ENCODE measurements around the gene OR3A1. TPM values are rescaled to one million over a fixed set of nuclear protein-coding genes. Genes with fewer than 3 reads are reported as not detected.
"Not testable (repeated sequence)": the region's sequence is repeated elsewhere in the genome, so short reads cannot be mapped to it uniquely, and the experiment has no call there.

Gene OR3A1
- total RNA-seq: 0.11 TPM in 1 of 2 replicates, not detected in the other

GRCh38 chr17:3298260-3298659, at the start of gene OR3A1:
Gene OR3A1, minus strand, starts transcription at chr17:3298360. Its CDS starts 5,778 bp downstream, at chr17:3292582.
- intact Hi-C loops (cut with micrococcal nuclease): loop anchor here (10.0 kb wide), 1 partner anchor 57 kb away; no protein-coding TSS in a partner anchor

- intact Hi-C loops (cut with micrococcal nuclease): not testable (repeated sequence)
Observed at GRCh38 chr17:3342782-3343181, 44.6 kb upstream of the OR3A1 start.

- intact Hi-C loops (cut with micrococcal nuclease): no loop called here
Observed at GRCh38 chr17:3335876-3336275, 37.7 kb upstream of the OR3A1 start.

- intact Hi-C loops (cut with micrococcal nuclease): no loop called here
Observed at GRCh38 chr17:3318336-3318735, 20.2 kb upstream of the OR3A1 start.

- intact Hi-C loops (cut with micrococcal nuclease): no loop called here
Observed at GRCh38 chr17:3316836-3317235, 18.7 kb upstream of the OR3A1 start.

- intact Hi-C loops (cut with micrococcal nuclease): no loop called here
Observed at GRCh38 chr17:3308603-3309002, 10.4 kb upstream of the OR3A1 start.

GRCh38 chr17:3295632-3296031, 2.5 kb downstream of the OR3A1 start:
- intact Hi-C loops (cut with micrococcal nuclease): loop anchor here (10.0 kb wide), 1 partner anchor 59 kb away; no protein-coding TSS in a partner anchor

- intact Hi-C loops (cut with micrococcal nuclease): loop anchor here (10.0 kb wide), 1 partner anchor 61 kb away; no protein-coding TSS in a partner anchor
Observed at GRCh38 chr17:3293548-3293947, 4.6 kb downstream of the OR3A1 start.

GRCh38 chr17:3282901-3283300, 15.3 kb downstream of the OR3A1 start:
- intact Hi-C loops (cut with micrococcal nuclease): no loop called here

GRCh38 chr17:3276126-3276525, 22.0 kb downstream of the OR3A1 start:
- intact Hi-C loops (cut with micrococcal nuclease): no loop called here

GRCh38 chr17:3271072-3271848, 26.9 kb downstream of the OR3A1 start:
- intact Hi-C loops (cut with micrococcal nuclease): no loop called here

GRCh38 chr17:3260600-3260999, 37.6 kb downstream of the OR3A1 start:
- intact Hi-C loops (cut with micrococcal nuclease): no loop called here

- intact Hi-C loops (cut with micrococcal nuclease): no loop called here
Observed at GRCh38 chr17:3260163-3260562, 38.0 kb downstream of the OR3A1 start.

- intact Hi-C loops (cut with micrococcal nuclease): no loop called here
Observed at GRCh38 chr17:3256575-3256974, 41.6 kb downstream of the OR3A1 start.

- intact Hi-C loops (cut with micrococcal nuclease): not testable (repeated sequence)
Observed at GRCh38 chr17:3249013-3249412, 49.1 kb downstream of the OR3A1 start.

- intact Hi-C loops (cut with micrococcal nuclease): not testable (repeated sequence)
Observed at GRCh38 chr17:3244841-3245240, 53.3 kb downstream of the OR3A1 start.

GRCh38 chr17:3241044-3241443, 57.1 kb downstream of the OR3A1 start:
- intact Hi-C loops (cut with micrococcal nuclease): not testable (repeated sequence)

Other genes with a start within 250 kb of the OR3A1 start
- not detected in 2 replicates for gene OR1D5, start 234.8 kb downstream of the OR3A1 start, total RNA-seq
- gene OR1D2, start 193.9 kb downstream of the OR3A1 start, total RNA-seq: not detected in 2 replicates
- gene OR1G1, start 170.8 kb downstream of the OR3A1 start, total RNA-seq: not detected in 2 replicates
- gene OR1A2, start 100.8 kb downstream of the OR3A1 start, total RNA-seq: not detected in 2 replicates
- 0.07 TPM in 1 of 2 replicates, not detected in the other for gene OR1A1, start 90.7 kb downstream of the OR3A1 start, total RNA-seq
- 0.39 and 1.2 TPM in 2 replicates for gene OR3A2, start 87.9 kb upstream of the OR3A1 start, total RNA-seq
- not detected in 2 replicates for gene OR1E1, start 100.0 kb upstream of the OR3A1 start, total RNA-seq
- not detected in 2 replicates for gene OR3A3, start 113.0 kb upstream of the OR3A1 start, total RNA-seq
- gene OR1E2, start 135.5 kb upstream of the OR3A1 start, total RNA-seq: not detected in 2 replicates
- gene SPATA22, start 173.5 kb upstream of the OR3A1 start, total RNA-seq: not detected in 2 replicates
- not detected in 2 replicates for gene ASPA, start 177.6 kb upstream of the OR3A1 start, total RNA-seq

All from T-helper 2 cell treated with Interferon-gamma antibody and Interleukin-4, amounts not matched to agents 100 ng/mL and 5 ng/mL, for 36 hours (primary cell).